Trophoblast cell (in vitro differentiated cells and primary cell): ENCODE results near the gene CCNI2.

Source experiments
- DNase-seq, 2 donors: peaks; one replicate each; pipeline ENCODE4 v3.0.0-alpha.2; 2016
- H2AFZ ChIP-seq: 2 replicates; pipeline ENCODE4 v1.6.1; 2013; ENCODE audit warnings: low read length, moderate library complexity, mild to moderate bottlenecking; ENCODE audit not compliant: insufficient read depth, poor library complexity
- H2AK5ac ChIP-seq: 2 replicates; pipeline ENCODE4 v1.6.1; 2013; ENCODE audit warnings: mild to moderate bottlenecking, low read length
- H2BK120ac ChIP-seq: 2 replicates; pipeline ENCODE4 v1.6.1; 2013; ENCODE audit warnings: low read length, mild to moderate bottlenecking, moderate library complexity; ENCODE audit not compliant: insufficient read depth, poor library complexity
- H2BK12ac ChIP-seq: 2 replicates; pipeline ENCODE4 v1.6.1; 2013; ENCODE audit warnings: mild to moderate bottlenecking, low read length, moderate library complexity
- H2BK5ac ChIP-seq: 2 replicates; pipeline ENCODE4 v1.6.1; 2013; ENCODE audit warnings: low read length, low read depth, moderate library complexity, mild to moderate bottlenecking; ENCODE audit not compliant: poor library complexity
- H3K14ac ChIP-seq: 2 replicates; pipeline ENCODE4 v1.6.1; 2013; ENCODE audit warnings: mild to moderate bottlenecking, low read length
- H3K18ac ChIP-seq: 2 replicates; pipeline ENCODE4 v1.6.1; 2013; ENCODE audit warnings: mild to moderate bottlenecking, low read length
- H3K23ac ChIP-seq: 2 replicates; pipeline ENCODE4 v1.6.1; 2013; ENCODE audit warnings: low read length
- H3K27ac ChIP-seq: 2 replicates; pipeline ENCODE4 v1.5.1; 2013; ENCODE audit warnings: low read depth, mild to moderate bottlenecking, inconsistent platforms, low read length, moderate library complexity
- H3K27me3 ChIP-seq: 2 replicates; pipeline ENCODE4 v1.6.1; 2013; ENCODE audit warnings: inconsistent platforms, mild to moderate bottlenecking, low read length, moderate library complexity; ENCODE audit not compliant: insufficient read depth
- H3K36me3 ChIP-seq, 2 experiments: 1 replicate in 1 of 2; 2 replicates in 1 of 2; pipeline ENCODE4 v1.6.1; 2013; ENCODE audit warnings: low read length in 2 of 2, mild to moderate bottlenecking in 2 of 2, moderate library complexity in 1 of 2; ENCODE audit not compliant: insufficient read depth in 2 of 2, control insufficient read depth in 1 of 2
- H3K4ac ChIP-seq: 2 replicates; pipeline ENCODE4 v1.6.1; 2013; ENCODE audit warnings: low read depth, mild to moderate bottlenecking, low read length, moderate library complexity
- H3K4me1 ChIP-seq, 2 experiments: 1 replicate in 1 of 2; 2 replicates in 1 of 2; pipeline ENCODE4 v1.6.1; 2013; ENCODE audit warnings: low read length in 2 of 2, mild to moderate bottlenecking in 2 of 2, moderate library complexity in 1 of 2; ENCODE audit not compliant: insufficient read depth in 2 of 2, control insufficient read depth in 1 of 2
- H3K4me2 ChIP-seq: 2 replicates; pipeline ENCODE4 v1.6.1; 2013; ENCODE audit warnings: inconsistent platforms, mild to moderate bottlenecking, low read length, moderate library complexity
- H3K4me3 ChIP-seq: 2 replicates; pipeline ENCODE4 v1.5.1; 2013; ENCODE audit warnings: mild to moderate bottlenecking, low read depth, low read length, inconsistent platforms
- H3K79me1 ChIP-seq: one replicate; pipeline ENCODE4 v1.6.1; 2013; ENCODE audit warnings: low read length
- H3K79me2 ChIP-seq: 2 replicates; pipeline ENCODE4 v1.6.1; 2013; ENCODE audit warnings: low read length, mild to moderate bottlenecking; ENCODE audit not compliant: control insufficient read depth, insufficient read depth, poor library complexity
- H3K9ac ChIP-seq: 2 replicates; pipeline ENCODE4 v1.6.1; 2013; ENCODE audit warnings: mild to moderate bottlenecking, low read length
- H3K9me3 ChIP-seq: 2 replicates; pipeline ENCODE4 v1.6.1; 2013; ENCODE audit warnings: low read depth, mild to moderate bottlenecking, control low read depth, inconsistent platforms, low read length; ENCODE audit not compliant: insufficient read depth
- H4K12ac ChIP-seq: 2 replicates; pipeline ENCODE4 v1.6.1; 2013; ENCODE audit warnings: low read depth, mild to moderate bottlenecking, low read length, moderate library complexity
- H4K8ac ChIP-seq: 2 replicates; pipeline ENCODE4 v1.6.1; 2013; ENCODE audit warnings: low read depth, mild to moderate bottlenecking, low read length, moderate library complexity
- H4K91ac ChIP-seq: one replicate; pipeline ENCODE4 v1.6.1; 2013; ENCODE audit warnings: low read depth, mild to moderate bottlenecking, low read length, moderate library complexity
- WGBS: extraction: QIAGEN DNeasy Blood & Tissue Kit; methylation state at CpG from one replicate; pipeline ENCODE4 v1.1.7; 2013; ENCODE audit warnings: missing lambda C conversion rate; ENCODE audit not compliant: insufficient read length, insufficient coverage; ENCODE audit errors: extremely low coverage; 5-methylcytosine and 5-hydroxymethylcytosine counted together

CCNI2 gene

GRCh38 chr5:132787076-132787475 is 39.9 kb downstream of the CCNI2 start:
- no peak for DNase-seq
- no peak overlapping the region for H3K23ac ChIP-seq
- H3K9ac ChIP-seq = no peak overlapping the region
- no peak overlapping the region for H4K12ac ChIP-seq
- H3K79me1 ChIP-seq = peaks cover 54% of the 10 kb centered on the region
- H2AFZ ChIP-seq = no peak overlapping the region
- no peaks in the 10 kb centered on the region for H3K36me3 ChIP-seq
- no peak overlapping the region for H3K4ac ChIP-seq
- H3K4me2 ChIP-seq = no peak overlapping the region
- no peaks in the 10 kb centered on the region for H3K27me3 ChIP-seq
- no peaks in the 10 kb centered on the region for H3K9me3 ChIP-seq
- no peak overlapping the region for H3K14ac ChIP-seq
- H2BK120ac ChIP-seq = no peak overlapping the region
- H3K4me1 ChIP-seq = peaks cover 32 to 35% of the 10 kb centered on the region in 2 experiments
- H3K79me2 ChIP-seq = peaks cover 8% of the 10 kb centered on the region
- H2AK5ac ChIP-seq = no peak overlapping the region
- WGBS = no CpG with 5 or more reads among the region's 1 CpG
- H2BK12ac ChIP-seq = peak overlapping the region; percentile 48
- H4K91ac ChIP-seq = peak overlapping the region; percentile 45
- H2BK5ac ChIP-seq = no peak overlapping the region
- H3K27ac ChIP-seq = no peak overlapping the region
- no peak overlapping the region for H4K8ac ChIP-seq
- H3K18ac ChIP-seq = no peak overlapping the region
- H3K4me3 ChIP-seq = no peak overlapping the region

- no peaks in the 10 kb centered on the region for H3K36me3 ChIP-seq
- H4K12ac ChIP-seq = no peak overlapping the region
- H2AK5ac ChIP-seq = no peak overlapping the region
- no peak overlapping the region for H2AFZ ChIP-seq
- H3K18ac ChIP-seq = no peak overlapping the region
- no peak overlapping the region for H3K4me3 ChIP-seq
- no peak overlapping the region for H3K4ac ChIP-seq
- H3K14ac ChIP-seq = no peak overlapping the region
- peak; percentile 79 to 84 for DNase-seq
- peak overlapping the region; percentile 82 for H2BK5ac ChIP-seq
- H4K8ac ChIP-seq = no peak overlapping the region
- H3K4me1 ChIP-seq = peaks cover 26 to 30% of the 10 kb centered on the region in 2 experiments
- H3K9me3 ChIP-seq = no peaks in the 10 kb centered on the region
- no peak overlapping the region for H3K9ac ChIP-seq
- no peak overlapping the region for H2BK12ac ChIP-seq
- H3K27me3 ChIP-seq = no peaks in the 10 kb centered on the region
- H3K4me2 ChIP-seq = no peak overlapping the region
- H3K27ac ChIP-seq = peak overlapping the region; percentile 89
- no CpG with 5 or more reads among the region's 1 CpG for WGBS
- H3K79me1 ChIP-seq = peaks cover 45% of the 10 kb centered on the region
- H2BK120ac ChIP-seq = no peak overlapping the region
- H3K23ac ChIP-seq = no peak overlapping the region
- H4K91ac ChIP-seq = peak overlapping the region; percentile 87
- H3K79me2 ChIP-seq = peaks cover 8% of the 10 kb centered on the region
These were observed 41.3 kb downstream of the CCNI2 start for GRCh38 chr5:132788508-132788907.

- peak; percentile 94 to 95 for DNase-seq
- peak overlapping the region; percentile 54 for H3K4ac ChIP-seq
- H3K27ac ChIP-seq = peak overlapping the region; percentile 86
- H2BK120ac ChIP-seq = peak overlapping the region; percentile 92
- no peaks in the 10 kb centered on the region for H3K27me3 ChIP-seq
- H2AK5ac ChIP-seq = peak overlapping the region; percentile 63
- peak overlapping the region; percentile 83 for H3K14ac ChIP-seq
- H3K4me1 ChIP-seq = peaks cover 23 to 30% of the 10 kb centered on the region in 2 experiments
- peak overlapping the region; percentile 9 for H2AFZ ChIP-seq
- no peaks in the 10 kb centered on the region for H3K36me3 ChIP-seq
- H3K23ac ChIP-seq = no peak overlapping the region
- H3K79me2 ChIP-seq = peaks cover 8% of the 10 kb centered on the region
- H3K4me3 ChIP-seq = no peak overlapping the region
- H3K9me3 ChIP-seq = no peaks in the 10 kb centered on the region
- no CpG with 5 or more reads among the region's 8 CpGs for WGBS
- no peak overlapping the region for H3K9ac ChIP-seq
- peak overlapping the region; percentile 82 for H2BK5ac ChIP-seq
- H2BK12ac ChIP-seq = peak overlapping the region; percentile 96
- H3K18ac ChIP-seq = peak overlapping the region; percentile 47
- peak overlapping the region; percentile 50 for H4K8ac ChIP-seq
- H4K12ac ChIP-seq = no peak overlapping the region
- peak overlapping the region; percentile 87 for H4K91ac ChIP-seq
- no peak overlapping the region for H3K4me2 ChIP-seq
- peaks cover 39% of the 10 kb centered on the region for H3K79me1 ChIP-seq
These were observed 42.0 kb downstream of the CCNI2 start for GRCh38 chr5:132788990-132789886.

- no CpG with 5 or more reads among the region's 2 CpGs for WGBS
- peak overlapping the region; percentile 95 for H2AK5ac ChIP-seq
These were observed 43.1 kb downstream of the CCNI2 start for GRCh38 chr5:132790201-132790865.

More at GRCh38 chr5:132790201-132790865, 43.1 kb downstream of the CCNI2 start:
- H3K9me3 ChIP-seq = no peaks in the 10 kb centered on the region
- no peaks in the 10 kb centered on the region for H3K36me3 ChIP-seq
- H4K12ac ChIP-seq = no peak overlapping the region
- DNase-seq = no peak
- no peak overlapping the region for H3K4me3 ChIP-seq
- H2AFZ ChIP-seq = no peak overlapping the region
- H4K8ac ChIP-seq = peak overlapping the region; percentile 74
- peak overlapping the region; percentile 75 for H3K14ac ChIP-seq
- peak overlapping the region; percentile 92 for H2BK120ac ChIP-seq
- peak overlapping the region; percentile 21 for H3K4ac ChIP-seq
- H2BK12ac ChIP-seq = peak overlapping the region; percentile 98
- H3K79me1 ChIP-seq = peaks cover 33% of the 10 kb centered on the region
- peaks cover 19 to 30% of the 10 kb centered on the region in 2 experiments for H3K4me1 ChIP-seq
- no peaks in the 10 kb centered on the region for H3K27me3 ChIP-seq
- H3K18ac ChIP-seq = peak overlapping the region; percentile 71
- H3K9ac ChIP-seq = no peak overlapping the region
- peak overlapping the region; percentile 46 for H2BK5ac ChIP-seq
- H4K91ac ChIP-seq = peak overlapping the region; percentile 93
- no peak overlapping the region for H3K4me2 ChIP-seq
- no peak overlapping the region for H3K23ac ChIP-seq
- H3K79me2 ChIP-seq = peaks cover 8% of the 10 kb centered on the region
- H3K27ac ChIP-seq = no peak overlapping the region
